Activated CD4-positive, alpha-beta T cell treated with anti-CD3 and anti-CD28 coated beads, Interleukin-2, amount 10 ng/mL, durations not matched to agents 24 days and 14 days (primary cell): ENCODE measurements around the gene IL12RB2. TPM values are rescaled to one million over a fixed set of nuclear protein-coding genes. Genes with fewer than 3 reads are reported as not detected.

Source experiments
- DNase-seq: peaks from one replicate; pipeline ENCODE4 v3.0.0; 2022
- H3K27ac Mint-ChIP-seq: one replicate; pipeline ENCODE4 v1.8.0; 2022; ENCODE audit warnings: mild to moderate bottlenecking, mixed read lengths
- H3K27me3 Mint-ChIP-seq: one replicate; pipeline ENCODE4 v1.8.0; 2022; ENCODE audit warnings: mixed read lengths
- H3K36me3 Mint-ChIP-seq: one replicate; pipeline ENCODE4 v1.8.0; 2022; ENCODE audit warnings: low read depth, mild to moderate bottlenecking, mixed read lengths
- H3K4me1 Mint-ChIP-seq: one replicate; pipeline ENCODE4 v1.8.0; 2021; ENCODE audit warnings: mixed read lengths
- H3K4me3 Mint-ChIP-seq: one replicate; pipeline ENCODE4 v1.8.0; 2022; ENCODE audit warnings: mild to moderate bottlenecking, moderate library complexity, mixed read lengths
- H3K9me3 Mint-ChIP-seq: one replicate; pipeline ENCODE4 v1.8.0; 2021; ENCODE audit warnings: mixed read lengths
- intact Hi-C: fragments of 100-400 bp; cut with micrococcal nuclease; formaldehyde crosslinking; loops from one replicate; pipeline ENCODE4 v1.15.1; 2023
- total RNA-seq: library from RNA; stranded (reverse); gene quantifications from 2 replicates; pipeline ENCODE4 v1.2.3, GENCODE V29; 2022

IL12RB2 gene
- total RNA-seq, 1 donor from 2014 or later, result 138 TPM

DNA sequence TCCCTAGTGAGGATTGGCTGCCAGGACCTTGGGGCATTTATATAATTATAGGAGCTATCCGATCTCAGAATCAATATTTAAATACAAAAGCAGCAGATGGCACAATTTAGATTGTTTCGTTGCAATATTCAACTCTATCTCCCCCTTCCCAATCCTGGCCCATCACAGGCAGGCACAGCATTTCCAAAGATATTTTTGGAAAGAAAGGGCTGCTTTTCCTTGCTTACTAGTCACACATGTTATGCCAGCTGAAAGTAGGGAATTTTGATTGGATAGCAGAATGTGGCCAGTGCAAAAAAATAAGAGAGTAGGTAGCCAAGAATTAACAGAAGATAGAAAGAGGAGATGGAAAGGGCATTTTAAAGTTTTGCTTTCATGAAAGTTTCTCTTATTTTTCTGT, 37.9 kb downstream of the IL12RB2 start:
- peak overlapping the region; percentile 30 for H3K27ac Mint-ChIP-seq
- peaks cover 44% of the 10 kb centered on the region for H3K4me1 Mint-ChIP-seq
- intact Hi-C loops, result no loop called here
- no peaks in the 10 kb centered on the region for H3K27me3 Mint-ChIP-seq
- no peak for DNase-seq
- no peaks in the 10 kb centered on the region for H3K9me3 Mint-ChIP-seq
- H3K4me3 Mint-ChIP-seq, result no peak overlapping the region
- H3K36me3 Mint-ChIP-seq, result peaks cover 63% of the 10 kb centered on the region

DNA sequence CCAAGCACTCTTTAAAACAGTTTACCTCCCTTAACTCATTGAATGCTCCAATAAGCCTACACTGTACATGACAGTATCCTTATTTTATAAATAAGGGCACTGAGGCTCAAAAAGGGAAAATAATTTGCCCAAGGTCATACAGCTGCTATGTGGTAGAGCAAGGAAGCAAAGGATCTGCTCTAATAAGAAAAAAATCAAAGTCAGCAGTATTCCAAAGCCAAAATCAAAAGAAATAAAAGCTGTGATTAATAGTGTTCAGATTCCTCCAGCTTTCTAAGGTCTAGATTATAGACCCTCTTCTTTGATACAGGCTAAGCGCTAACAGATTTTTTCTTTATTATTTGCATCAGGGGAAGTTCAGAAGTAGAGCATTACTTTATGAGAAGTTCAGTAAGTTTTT, 39.3 kb downstream of the IL12RB2 start:
- Mint-ChIP-seq H3K27me3 (no peaks in the 10 kb centered on the region), H3K36me3 (peaks cover 58% of the 10 kb centered on the region), H3K4me3 (no peak overlapping the region), H3K9me3 (no peaks in the 10 kb centered on the region), H3K4me1 (peaks cover 35% of the 10 kb centered on the region), H3K27ac (no peak overlapping the region)
- intact Hi-C loops, result loop anchor here (1.0 kb wide), 1 partner anchor 153 kb away; no protein-coding TSS in a partner anchor
- no peak for DNase-seq

DNA sequence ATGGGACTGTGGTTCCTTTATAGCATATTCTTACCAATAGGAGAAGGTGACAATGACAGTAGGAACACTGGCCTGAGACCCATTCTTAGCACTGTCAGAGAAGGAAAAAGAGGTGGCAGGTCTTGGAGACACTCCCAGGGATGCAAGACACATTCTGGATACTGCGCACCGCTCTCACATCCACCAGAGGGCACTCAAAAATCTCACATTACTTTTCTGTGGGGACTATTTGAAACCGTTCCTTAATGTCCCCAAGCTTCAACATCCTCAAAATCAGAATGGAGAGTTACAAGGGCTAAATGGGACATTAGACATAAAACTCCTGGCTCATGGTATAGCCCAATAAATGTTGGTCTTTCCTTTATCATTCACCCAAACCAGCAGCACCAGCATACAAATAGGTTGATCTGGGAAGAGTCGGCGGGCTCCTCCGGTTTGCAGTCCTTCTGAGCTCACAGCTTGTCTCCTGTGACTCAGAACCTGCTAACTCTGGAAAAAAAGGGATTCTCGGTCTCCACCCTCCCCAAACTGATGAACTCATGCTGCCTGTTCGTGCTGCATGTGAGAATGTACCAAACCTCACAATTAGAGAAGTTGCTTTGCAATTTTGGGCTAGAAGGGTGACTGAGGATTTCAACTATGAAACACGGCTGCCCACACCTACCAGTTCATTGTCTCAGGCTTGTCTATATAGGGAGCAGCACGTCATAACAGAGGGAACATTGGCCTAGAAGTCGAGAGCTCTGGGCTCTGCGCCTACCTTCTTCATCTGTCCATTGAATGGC, 40.2 kb downstream of the IL12RB2 start:
- peaks cover 31% of the 10 kb centered on the region for H3K4me1 Mint-ChIP-seq
- intact Hi-C loops, result no loop called here
- no peak overlapping the region for H3K4me3 Mint-ChIP-seq
- peak overlapping the region; percentile 20 for H3K27ac Mint-ChIP-seq
- no peaks in the 10 kb centered on the region for H3K9me3 Mint-ChIP-seq
- peaks cover 59% of the 10 kb centered on the region for H3K36me3 Mint-ChIP-seq
- H3K27me3 Mint-ChIP-seq, result no peaks in the 10 kb centered on the region
- DNase-seq, result peak; percentile 74

DNA sequence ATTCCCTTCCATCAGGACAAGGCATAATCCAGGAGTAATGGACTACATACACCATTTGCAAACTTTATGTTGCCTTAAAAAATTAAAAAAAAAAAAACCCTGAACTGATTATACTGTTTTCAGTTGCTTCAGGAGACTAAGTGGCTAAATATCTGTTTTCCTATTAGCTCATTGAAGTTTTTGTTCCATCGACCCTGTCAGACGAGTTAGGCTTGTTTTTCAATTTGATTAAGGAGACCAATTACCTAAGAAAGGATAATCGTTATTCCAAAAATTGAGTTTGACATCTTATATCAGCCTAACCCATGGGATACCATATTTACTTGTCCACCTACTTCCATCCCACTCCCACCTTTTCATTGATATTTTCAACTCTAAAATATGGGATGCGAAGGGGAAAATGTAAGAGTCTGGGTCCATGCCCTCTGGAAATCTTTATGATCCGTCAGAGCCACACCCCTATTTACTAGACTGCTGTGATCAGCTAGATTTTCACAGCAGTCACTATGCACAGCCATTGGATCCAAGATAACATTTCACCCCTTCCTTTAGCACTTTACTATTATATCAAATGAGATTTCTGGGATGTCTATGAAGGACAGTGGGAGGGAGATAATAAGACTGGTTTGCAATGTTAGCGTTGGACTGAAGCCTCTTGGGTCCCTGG, 41.0 kb downstream of the IL12RB2 start:
- Mint-ChIP-seq H3K9me3 (peaks cover 3% of the 10 kb centered on the region), H3K36me3 (peaks cover 60% of the 10 kb centered on the region), H3K27me3 (no peaks in the 10 kb centered on the region), H3K4me3 (no peak overlapping the region), H3K4me1 (peaks cover 30% of the 10 kb centered on the region), H3K27ac (peak overlapping the region; percentile 54)
- DNase-seq, result no peak
- intact Hi-C loops, result no loop called here

DNA sequence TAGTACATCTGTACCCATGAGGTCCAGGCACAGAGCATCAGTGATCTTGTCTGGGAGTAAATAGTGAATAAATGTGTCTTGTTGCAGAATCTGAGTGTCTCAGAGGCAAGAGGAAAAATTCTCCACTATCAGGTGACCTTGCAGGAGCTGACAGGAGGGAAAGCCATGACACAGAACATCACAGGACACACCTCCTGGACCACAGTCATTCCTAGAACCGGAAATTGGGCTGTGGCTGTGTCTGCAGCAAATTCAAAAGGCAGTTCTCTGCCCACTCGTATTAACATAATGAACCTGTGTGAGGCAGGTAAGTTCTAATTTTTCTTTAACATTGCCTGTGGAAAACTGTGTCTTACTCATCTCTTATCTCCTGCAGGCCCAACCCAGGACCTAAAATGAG, 43.1 kb downstream of the IL12RB2 start:
- Mint-ChIP-seq H3K4me1 (peaks cover 41% of the 10 kb centered on the region), H3K9me3 (peaks cover 3% of the 10 kb centered on the region), H3K27ac (peak overlapping the region; percentile 72), H3K36me3 (peaks cover 59% of the 10 kb centered on the region), H3K27me3 (no peaks in the 10 kb centered on the region), H3K4me3 (peak overlapping the region; percentile 49)
- intact Hi-C loops, result loop anchor here (5.0 kb wide), 1 partner anchor 52 kb away; no protein-coding TSS in a partner anchor
- DNase-seq, result peak; percentile 79

DNA sequence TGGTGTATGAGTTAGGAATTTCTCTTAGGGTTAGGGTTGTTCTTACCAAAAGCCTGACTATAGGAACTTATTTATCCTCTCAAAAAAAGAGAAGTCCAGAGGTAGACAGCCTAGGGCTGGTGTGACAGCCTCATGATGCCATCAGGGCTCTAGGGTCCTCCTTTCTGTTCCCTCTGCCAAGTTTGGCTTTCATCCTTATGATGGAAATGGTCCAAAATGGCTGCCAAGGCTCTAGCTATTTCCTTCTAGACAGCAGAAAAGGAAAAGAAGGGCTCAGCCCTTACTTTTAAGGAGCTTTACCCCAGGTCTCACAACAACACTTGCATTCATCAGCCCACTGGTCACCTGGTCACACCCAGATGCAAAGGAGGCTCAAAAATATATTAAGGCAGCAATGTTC, 44.5 kb downstream of the IL12RB2 start:
- Mint-ChIP-seq H3K4me3 (no peak overlapping the region), H3K9me3 (peaks cover 3% of the 10 kb centered on the region), H3K27me3 (no peaks in the 10 kb centered on the region), H3K27ac (no peak overlapping the region), H3K36me3 (peaks cover 65% of the 10 kb centered on the region), H3K4me1 (peaks cover 45% of the 10 kb centered on the region)
- DNase-seq, result no peak
- intact Hi-C loops, result loop anchor here (5.0 kb wide), 1 partner anchor 50 kb away; no protein-coding TSS in a partner anchor

DNA sequence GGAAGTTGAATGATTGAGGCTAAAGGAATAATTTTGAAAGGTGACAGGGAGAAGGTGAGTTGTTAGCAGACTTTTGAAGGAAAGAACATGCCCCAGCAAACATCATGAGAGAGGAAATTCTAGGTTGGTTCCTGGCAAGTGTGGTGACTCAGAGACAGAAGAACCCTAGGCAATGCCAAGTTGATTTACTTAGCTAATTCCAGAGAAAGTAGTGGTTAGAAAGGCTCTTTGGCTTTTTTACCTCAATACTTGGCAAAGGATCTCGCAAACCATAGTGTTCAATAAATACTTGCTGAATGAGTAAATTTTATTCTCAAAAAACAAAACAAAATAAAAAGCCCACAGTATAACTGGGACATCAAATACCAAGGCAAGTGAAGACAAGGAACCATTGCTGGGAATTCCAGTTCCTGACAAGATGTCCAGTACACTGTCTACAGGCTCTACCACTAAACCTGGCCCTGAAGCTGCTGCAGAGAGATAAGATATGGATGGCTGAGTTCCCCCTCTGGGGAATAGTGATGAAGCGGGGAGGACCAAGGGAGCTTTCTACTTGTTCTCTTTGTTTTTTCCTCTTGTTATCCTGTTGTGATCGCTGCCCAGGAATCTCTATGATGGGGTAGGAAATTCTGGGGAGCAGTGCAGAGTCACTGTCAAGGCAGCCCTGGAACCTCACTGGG, 48.2 kb downstream of the IL12RB2 start:
- DNase-seq, result no peak
- Mint-ChIP-seq H3K4me3 (no peak overlapping the region), H3K9me3 (peaks cover 3% of the 10 kb centered on the region), H3K36me3 (peaks cover 67% of the 10 kb centered on the region), H3K27ac (peak overlapping the region; percentile 82), H3K4me1 (peaks cover 38% of the 10 kb centered on the region), H3K27me3 (no peaks in the 10 kb centered on the region)
- intact Hi-C loops, result no loop called here

DNA sequence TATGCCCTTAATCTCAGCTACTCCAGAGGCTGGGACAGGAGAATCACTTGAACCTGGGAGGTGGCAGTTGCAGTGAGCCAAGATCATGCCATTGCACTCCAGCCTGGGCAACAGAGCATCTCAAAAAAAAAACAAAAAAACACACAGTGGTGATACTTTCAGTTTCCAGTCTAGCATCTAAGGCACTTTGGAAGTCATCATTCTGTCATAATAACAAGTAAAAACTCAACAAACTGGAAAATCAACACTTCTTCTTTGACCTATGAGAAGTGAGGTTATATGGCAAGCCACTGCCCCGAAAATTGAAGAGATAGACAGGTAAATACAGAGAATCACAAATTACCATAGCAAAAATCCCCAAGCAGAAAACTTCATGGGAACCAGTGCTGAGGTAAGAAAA, 51.9 kb downstream of the IL12RB2 start:
- Mint-ChIP-seq H3K9me3 (no peaks in the 10 kb centered on the region), H3K27me3 (no peaks in the 10 kb centered on the region), H3K36me3 (peaks cover 66% of the 10 kb centered on the region), H3K4me1 (peaks cover 38% of the 10 kb centered on the region), H3K4me3 (no peak overlapping the region), H3K27ac (peak overlapping the region; percentile 67)
- DNase-seq, result no peak
- intact Hi-C loops, result no loop called here

DNA sequence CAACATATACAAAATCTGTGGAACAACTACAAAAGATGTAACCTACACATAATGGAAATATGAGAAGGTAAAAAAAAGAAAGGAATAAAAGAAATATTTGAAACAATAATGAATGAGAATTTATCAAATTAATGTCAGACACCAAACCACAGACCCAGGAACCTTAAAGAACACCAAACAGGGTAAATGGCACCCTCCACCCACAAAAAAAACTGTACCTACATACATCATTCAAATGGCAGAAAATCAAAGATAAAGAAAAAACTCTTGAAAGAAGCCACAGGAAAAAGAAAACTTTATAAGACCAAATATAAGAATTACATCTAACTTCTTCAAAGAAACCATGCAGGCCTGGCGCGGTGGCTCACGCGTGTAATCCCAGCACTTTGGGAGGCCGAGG, 54.0 kb downstream of the IL12RB2 start:
- no peaks in the 10 kb centered on the region for H3K9me3 Mint-ChIP-seq
- intact Hi-C loops, result no loop called here
- no peak overlapping the region for H3K4me3 Mint-ChIP-seq
- peaks cover 64% of the 10 kb centered on the region for H3K36me3 Mint-ChIP-seq
- no peak for DNase-seq
- peaks cover 34% of the 10 kb centered on the region for H3K4me1 Mint-ChIP-seq
- no peaks in the 10 kb centered on the region for H3K27me3 Mint-ChIP-seq
- H3K27ac Mint-ChIP-seq, result peak overlapping the region; percentile 81

DNA sequence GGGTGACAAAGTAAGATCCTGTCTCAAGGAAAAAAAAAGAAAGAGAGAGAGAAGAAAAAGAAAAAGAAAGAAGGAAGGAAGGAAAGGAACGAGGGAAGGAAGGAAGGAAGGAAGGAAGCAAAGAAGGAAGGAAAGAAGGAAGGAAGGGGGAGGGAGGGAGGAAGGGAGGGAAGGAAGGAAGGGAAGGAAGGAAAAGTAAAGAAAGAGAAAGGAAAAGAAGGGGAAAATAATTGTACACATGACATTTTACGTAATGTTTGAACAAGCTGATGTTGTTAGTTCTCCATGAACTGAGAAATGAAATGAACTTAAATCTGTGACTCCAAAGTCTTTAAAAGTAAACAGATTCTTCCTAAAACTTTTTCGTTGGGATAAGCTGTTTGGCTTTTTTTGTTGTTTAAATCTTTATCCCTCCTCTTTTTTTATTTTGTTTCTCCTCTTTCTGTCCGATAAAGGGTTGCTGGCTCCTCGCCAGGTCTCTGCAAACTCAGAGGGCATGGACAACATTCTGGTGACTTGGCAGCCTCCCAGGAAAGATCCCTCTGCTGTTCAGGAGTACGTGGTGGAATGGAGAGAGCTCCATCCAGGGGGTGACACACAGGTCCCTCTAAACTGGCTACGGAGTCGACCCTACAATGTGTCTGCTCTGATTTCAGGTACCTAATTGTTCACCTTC, 59.8 kb downstream of the IL12RB2 start:
- no peak overlapping the region for H3K4me3 Mint-ChIP-seq
- intact Hi-C loops, result no loop called here
- DNase-seq, result no peak
- no peaks in the 10 kb centered on the region for H3K27me3 Mint-ChIP-seq
- H3K27ac Mint-ChIP-seq, result peak overlapping the region; percentile 75
- peaks cover 14% of the 10 kb centered on the region for H3K4me1 Mint-ChIP-seq
- no peaks in the 10 kb centered on the region for H3K9me3 Mint-ChIP-seq
- peaks cover 77% of the 10 kb centered on the region for H3K36me3 Mint-ChIP-seq

DNA sequence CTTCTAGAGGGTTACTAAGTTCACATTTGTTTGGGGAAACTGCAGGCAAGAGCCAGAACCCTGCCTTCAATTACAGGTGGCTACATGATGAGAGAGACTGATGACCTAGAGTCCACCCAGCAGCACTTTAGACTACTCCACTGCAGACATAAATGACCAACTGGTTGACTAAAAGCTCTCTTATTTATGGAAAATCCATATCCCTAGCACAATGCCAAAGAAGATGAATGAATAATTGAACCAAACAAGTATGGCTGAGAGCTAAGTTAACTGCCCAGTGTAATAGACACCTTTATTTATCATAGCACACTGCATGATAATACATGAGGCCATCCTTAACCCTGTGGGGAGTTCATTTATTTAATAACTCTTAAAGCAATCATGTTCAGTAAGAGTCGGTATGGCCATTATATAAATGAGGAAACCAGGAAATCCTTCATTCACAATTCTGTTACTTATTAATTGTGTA, 60.4 kb downstream of the IL12RB2 start:
- intact Hi-C loops, result no loop called here
- Mint-ChIP-seq H3K36me3 (peaks cover 79% of the 10 kb centered on the region), H3K4me3 (no peak overlapping the region), H3K27me3 (no peaks in the 10 kb centered on the region), H3K4me1 (peaks cover 12% of the 10 kb centered on the region), H3K27ac (no peak overlapping the region), H3K9me3 (no peaks in the 10 kb centered on the region)
- DNase-seq, result no peak

DNA sequence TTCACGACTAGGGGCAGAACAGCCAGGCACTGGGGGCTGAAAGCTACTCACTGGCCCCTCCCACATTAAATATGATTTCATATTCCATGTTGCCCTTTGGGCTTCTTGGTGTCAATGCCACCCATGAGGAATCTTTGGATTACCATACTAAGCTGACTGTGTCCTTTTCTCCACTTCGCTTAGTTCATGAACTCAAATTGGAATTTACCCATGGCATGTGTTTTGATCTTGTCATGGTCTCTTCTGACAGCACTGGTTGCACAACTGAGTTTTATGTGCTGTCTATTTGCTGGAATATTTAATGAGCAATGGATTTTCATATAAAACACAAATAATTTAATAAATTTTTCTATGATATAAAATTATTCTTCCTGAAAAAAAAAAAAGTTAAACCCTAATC, 63.4 kb downstream of the IL12RB2 start:
- H3K36me3 Mint-ChIP-seq, result peaks cover 78% of the 10 kb centered on the region
- peaks cover 4% of the 10 kb centered on the region for H3K4me1 Mint-ChIP-seq
- no peaks in the 10 kb centered on the region for H3K9me3 Mint-ChIP-seq
- no peak overlapping the region for H3K4me3 Mint-ChIP-seq
- no peak overlapping the region for H3K27ac Mint-ChIP-seq
- intact Hi-C loops, result no loop called here
- DNase-seq, result no peak
- no peaks in the 10 kb centered on the region for H3K27me3 Mint-ChIP-seq

DNA sequence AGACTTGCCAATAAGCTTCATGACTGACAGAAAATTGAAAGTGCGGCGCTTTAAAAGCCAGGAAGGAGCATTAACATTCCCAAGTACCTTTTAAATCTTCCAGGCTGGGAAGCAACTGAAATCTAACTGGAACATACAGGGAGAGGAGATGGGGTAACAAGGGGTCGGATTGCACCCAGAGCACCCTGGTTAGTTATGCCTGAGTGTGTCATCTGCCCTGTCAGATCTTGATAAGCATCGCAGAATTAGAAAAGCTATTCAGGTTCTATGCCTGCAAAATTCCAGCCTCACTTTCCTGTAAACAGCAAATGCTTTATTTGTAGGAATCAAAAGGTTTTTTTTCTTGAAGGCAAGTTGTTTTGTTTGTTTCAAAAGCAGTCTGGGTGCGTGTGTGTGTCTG, 64.0 kb downstream of the IL12RB2 start:
- Mint-ChIP-seq H3K27me3 (no peaks in the 10 kb centered on the region), H3K9me3 (no peaks in the 10 kb centered on the region), H3K4me3 (no peak overlapping the region), H3K4me1 (peaks cover 9% of the 10 kb centered on the region), H3K27ac (peak overlapping the region; percentile 14), H3K36me3 (peaks cover 82% of the 10 kb centered on the region)
- no peak for DNase-seq
- intact Hi-C loops, result no loop called here
